HepG2 (cell line): ENCODE data around the gene ZNF581. TPM values are rescaled to one million over a fixed set of nuclear protein-coding genes. Genes with fewer than 3 reads are reported as not detected.

Experiments
- CHD2 ChIP-seq: IDR thresholded peaks from 2 replicates; pipeline ENCODE4 v1.6.1; 2011; ENCODE audit warnings: low read depth, low read length, improper control_type of control experiment
- HNRNPK ChIP-seq: fragments of 200-400 bp; formaldehyde crosslinking; IDR thresholded peaks from 2 replicates; pipeline ENCODE4 v1.6.1; 2018; ENCODE audit warnings: low read length, low read depth, moderate library complexity, mild to moderate bottlenecking; ENCODE audit not compliant: poor library complexity, severe bottlenecking
- MEF2D ChIP-seq: sonication (generic); formaldehyde crosslinking; IDR thresholded peaks from 2 replicates; pipeline ENCODE4 v1.5.1; 2020; ENCODE audit warnings: mild to moderate bottlenecking, missing genetic modification reagents
- MZF1 ChIP-seq: sonication (generic); formaldehyde crosslinking; IDR thresholded peaks from 2 replicates; pipeline ENCODE4 v1.8.1; 2023; ENCODE audit warnings: mild to moderate bottlenecking, missing genetic modification reagents, borderline replicate concordance
- NFIC ChIP-seq: IDR thresholded peaks from 2 replicates; pipeline ENCODE4 v1.6.1; 2012; ENCODE audit warnings: mild to moderate bottlenecking, low read length, inconsistent platforms
- POLR2G ChIP-seq: fragments of 200-400 bp; formaldehyde crosslinking; IDR thresholded peaks from 2 replicates; pipeline ENCODE4 v1.6.1; 2018; ENCODE audit warnings: mild to moderate bottlenecking, low read depth, low read length, moderate library complexity
- RFXAP ChIP-seq: sonication (generic); formaldehyde crosslinking; IDR thresholded peaks from 2 replicates; pipeline ENCODE4 v1.4.0; 2020; ENCODE audit warnings: missing genetic modification reagents, borderline replicate concordance
- TCF7 ChIP-seq: sonication (generic); IDR thresholded peaks from 2 replicates; pipeline ENCODE4 v1.6.1; 2016; ENCODE audit warnings: antibody characterized with exemption, low read depth
- TEAD2 ChIP-seq: sonication (generic); formaldehyde crosslinking; IDR thresholded peaks from 2 replicates; pipeline ENCODE4 v1.9.0; 2021; ENCODE audit warnings: missing genetic modification reagents
- ZFP37 ChIP-seq: sonication (generic); formaldehyde crosslinking; IDR thresholded peaks from 2 replicates; pipeline ENCODE4 v1.4.0; 2020; ENCODE audit warnings: missing genetic modification reagents, borderline replicate concordance
- ZNF224 ChIP-seq: sonication (generic); formaldehyde crosslinking; IDR thresholded peaks from 2 replicates; pipeline ENCODE4 v1.5.0; 2020; ENCODE audit warnings: mild to moderate bottlenecking, missing genetic modification reagents
- ZNF589 ChIP-seq: sonication (generic); formaldehyde crosslinking; conservative IDR thresholded peaks from 2 replicates; pipeline ENCODE4 v1.8.0; 2022; ENCODE audit warnings: mild to moderate bottlenecking, moderate library complexity, missing genetic modification reagents
- polyA plus RNA-seq, 8 experiments: library from polyadenylated mRNA; depleted of rRNA in 3 of 8; stranded (reverse) in 7 of 8; unstranded in 1 of 8; fragments of >200 nt; fragmentation: Illumina TruSeq in 4 of 8; extraction: Trizol in 4 of 8; gene quantifications; 2 replicates each; pipeline versions ENCODE4 v1.2.1 to v1.2.3, GENCODE V29; 2011 to 2016; ENCODE audit warnings: low read depth in 4 of 8, missing spikeins in 1 of 8, mixed read lengths in 1 of 8; ENCODE audit not compliant: insufficient read depth in 1 of 8
- total RNA-seq, 5 experiments: library from RNA; depleted of rRNA; stranded (reverse); fragments of >200 nt; fragmentation: Illumina TruSeq; extraction: Trizol; gene quantifications; 2 replicates each; pipeline ENCODE4 v1.2.3, GENCODE V29; 2016; ENCODE audit warnings: low read depth in 1 of 5
- TF ChIP-seq, protein P1 (sequence below): sonication (generic); formaldehyde crosslinking; IDR thresholded peaks from 2 replicates; pipeline ENCODE4 v1.8.1; 2023; ENCODE audit warnings: mild to moderate bottlenecking, moderate library complexity, missing genetic modification reagents
- TF ChIP-seq, protein P2 (sequence below): sonication (generic); formaldehyde crosslinking; conservative IDR thresholded peaks from 2 replicates; pipeline ENCODE4 v1.8.0; 2022; ENCODE audit warnings: low read depth, missing genetic modification reagents
- TF ChIP-seq, protein P3 (sequence below): sonication (generic); formaldehyde crosslinking; IDR thresholded peaks from 2 replicates; pipeline ENCODE4 v1.4.0; 2020; ENCODE audit warnings: mild to moderate bottlenecking, low read depth, missing genetic modification reagents
- TF ChIP-seq, protein P4 (sequence below): sonication (generic); formaldehyde crosslinking; IDR thresholded peaks from 2 replicates; pipeline ENCODE4 v1.5.1; 2020; ENCODE audit warnings: missing genetic modification reagents, mild to moderate bottlenecking, borderline replicate concordance
- TF ChIP-seq, protein P5 (sequence below): sonication (generic); formaldehyde crosslinking; IDR thresholded peaks from 2 replicates; pipeline ENCODE4 v1.9.0; 2021; ENCODE audit warnings: missing genetic modification reagents, borderline replicate concordance
- TF ChIP-seq, protein P6 (sequence below): sonication (generic); formaldehyde crosslinking; IDR thresholded peaks from 2 replicates; pipeline ENCODE4 v1.8.0; 2023; ENCODE audit warnings: mild to moderate bottlenecking, missing genetic modification reagents

The ZNF581 gene
- total and polyA plus RNA-seq, 2 of the 13 experiments (the other 11 are each of a cell fraction or from before 2014, with no cell fraction given), result 19.6 to 49.5 TPM

DNA sequence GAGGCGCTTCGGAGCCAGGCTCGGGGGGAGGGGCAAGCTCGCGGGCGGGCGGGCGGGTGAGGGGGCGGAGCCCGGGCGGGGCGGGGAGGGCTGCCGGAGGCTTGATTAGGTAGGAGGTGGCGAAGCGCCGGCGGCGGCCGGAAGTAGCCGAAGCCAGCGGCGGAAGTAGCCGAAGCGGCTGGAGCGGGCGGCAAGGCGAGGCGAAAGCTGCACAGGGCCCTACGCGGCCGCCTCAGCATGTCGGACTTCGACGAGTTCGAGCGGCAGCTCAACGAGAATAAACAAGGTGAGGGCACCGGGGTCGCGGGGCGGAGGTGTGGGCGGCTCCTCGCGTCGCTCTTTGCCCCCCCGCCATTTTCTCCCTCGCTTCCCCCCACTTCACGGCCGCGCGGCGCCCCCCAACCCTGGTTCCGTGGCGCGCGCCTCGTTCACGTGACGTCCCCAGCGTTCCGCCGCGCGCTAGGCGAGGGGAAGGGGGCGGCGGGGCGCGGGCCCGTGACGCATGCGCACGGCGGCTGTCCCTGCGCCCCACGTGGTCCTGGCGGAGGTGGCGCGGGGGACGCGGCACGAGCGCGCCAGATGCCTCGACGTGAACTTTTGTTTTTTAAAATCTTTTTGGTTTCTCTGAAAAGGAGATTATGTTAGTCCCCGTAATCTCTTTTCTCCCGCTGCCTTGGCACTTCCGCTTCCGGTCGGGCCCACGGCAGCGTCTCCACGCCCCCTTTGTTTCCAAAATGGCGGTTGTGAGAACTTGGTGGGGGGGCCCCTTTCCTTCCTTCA is 11.6 kb downstream of the ZNF581 start, which contains the start of gene U2AF2 (continued):
- TF ChIP-seq, protein P1, sequence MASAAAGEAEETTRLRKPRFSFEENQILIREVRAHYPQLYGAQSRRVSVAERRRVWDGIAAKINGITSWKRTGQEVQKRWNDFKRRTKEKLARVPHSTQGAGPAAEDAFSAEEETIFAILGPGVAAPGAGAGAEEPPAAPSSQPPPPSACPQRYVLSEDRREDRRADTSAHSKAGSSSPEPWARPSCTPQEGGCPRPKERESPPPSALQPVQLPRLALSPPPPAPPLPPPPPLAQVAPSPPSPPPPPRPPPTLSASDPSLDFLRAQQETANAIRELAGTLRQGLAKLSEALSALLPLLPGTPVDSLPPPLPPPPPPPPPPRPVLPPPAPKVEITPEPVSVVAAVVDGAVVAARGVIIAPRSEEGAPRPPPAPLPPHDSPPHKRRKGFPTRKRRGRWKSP (CRISPR knock-in tag), result 0 out of 2 replicates have a peak, but pooled peaks have one; percentile 20
- TF ChIP-seq MZF1 (CRISPR knock-in tag), result no peak
- TF ChIP-seq MEF2D (CRISPR knock-in tag), result 0 out of 2 replicates have a peak, but pooled peaks have one; percentile 3
- TF ChIP-seq, protein P2, sequence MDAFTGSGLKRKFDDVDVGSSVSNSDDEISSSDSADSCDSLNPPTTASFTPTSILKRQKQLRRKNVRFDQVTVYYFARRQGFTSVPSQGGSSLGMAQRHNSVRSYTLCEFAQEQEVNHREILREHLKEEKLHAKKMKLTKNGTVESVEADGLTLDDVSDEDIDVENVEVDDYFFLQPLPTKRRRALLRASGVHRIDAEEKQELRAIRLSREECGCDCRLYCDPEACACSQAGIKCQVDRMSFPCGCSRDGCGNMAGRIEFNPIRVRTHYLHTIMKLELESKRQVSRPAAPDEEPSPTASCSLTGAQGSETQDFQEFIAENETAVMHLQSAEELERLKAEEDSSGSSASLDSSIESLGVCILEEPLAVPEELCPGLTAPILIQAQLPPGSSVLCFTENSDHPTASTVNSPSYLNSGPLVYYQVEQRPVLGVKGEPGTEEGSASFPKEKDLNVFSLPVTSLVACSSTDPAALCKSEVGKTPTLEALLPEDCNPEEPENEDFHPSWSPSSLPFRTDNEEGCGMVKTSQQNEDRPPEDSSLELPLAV (CRISPR knock-in tag), result no peak
- TF ChIP-seq NFIC, result no peak
- TF ChIP-seq, protein P3, sequence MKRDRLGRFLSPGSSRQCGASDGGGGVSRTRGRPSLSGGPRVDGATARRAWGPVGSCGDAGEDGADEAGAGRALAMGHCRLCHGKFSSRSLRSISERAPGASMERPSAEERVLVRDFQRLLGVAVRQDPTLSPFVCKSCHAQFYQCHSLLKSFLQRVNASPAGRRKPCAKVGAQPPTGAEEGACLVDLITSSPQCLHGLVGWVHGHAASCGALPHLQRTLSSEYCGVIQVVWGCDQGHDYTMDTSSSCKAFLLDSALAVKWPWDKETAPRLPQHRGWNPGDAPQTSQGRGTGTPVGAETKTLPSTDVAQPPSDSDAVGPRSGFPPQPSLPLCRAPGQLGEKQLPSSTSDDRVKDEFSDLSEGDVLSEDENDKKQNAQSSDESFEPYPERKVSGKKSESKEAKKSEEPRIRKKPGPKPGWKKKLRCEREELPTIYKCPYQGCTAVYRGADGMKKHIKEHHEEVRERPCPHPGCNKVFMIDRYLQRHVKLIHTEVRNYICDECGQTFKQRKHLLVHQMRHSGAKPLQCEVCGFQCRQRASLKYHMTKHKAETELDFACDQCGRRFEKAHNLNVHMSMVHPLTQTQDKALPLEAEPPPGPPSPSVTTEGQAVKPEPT (CRISPR knock-in tag), result 0 out of 2 replicates have a peak, but pooled peaks have one; percentile 53
- TF ChIP-seq HNRNPK, result peak; percentile 94
- TF ChIP-seq, protein P4, sequence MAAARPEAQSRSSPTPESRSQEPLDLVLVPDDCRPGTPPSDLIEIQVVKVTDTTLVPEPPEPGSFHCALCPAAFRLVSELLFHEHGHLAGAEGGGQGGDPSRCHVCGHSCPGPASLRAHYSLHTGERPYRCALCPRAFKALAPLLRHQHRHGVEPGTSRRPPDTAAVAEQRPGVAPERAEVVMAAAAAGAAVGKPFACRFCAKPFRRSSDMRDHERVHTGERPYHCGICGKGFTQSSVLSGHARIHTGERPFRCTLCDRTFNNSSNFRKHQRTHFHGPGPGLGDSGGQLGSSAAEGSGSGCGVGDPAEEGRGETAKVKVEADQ (CRISPR knock-in tag), result peak; percentile 24; the same call in 1 of the 2 replicates
- peak; percentile 76 for TF ChIP-seq RFXAP (CRISPR knock-in tag)
- TF ChIP-seq ZNF224 (CRISPR knock-in tag), result no peak
- peak; percentile 81; the same call in 1 of the 2 replicates for TF ChIP-seq ZNF589
- no peak for TF ChIP-seq TEAD2 (CRISPR knock-in tag)
- TF ChIP-seq CHD2, result no peak
- no peak; the same call in 1 of the 2 replicates for TF ChIP-seq POLR2G
- TF ChIP-seq, protein P5, sequence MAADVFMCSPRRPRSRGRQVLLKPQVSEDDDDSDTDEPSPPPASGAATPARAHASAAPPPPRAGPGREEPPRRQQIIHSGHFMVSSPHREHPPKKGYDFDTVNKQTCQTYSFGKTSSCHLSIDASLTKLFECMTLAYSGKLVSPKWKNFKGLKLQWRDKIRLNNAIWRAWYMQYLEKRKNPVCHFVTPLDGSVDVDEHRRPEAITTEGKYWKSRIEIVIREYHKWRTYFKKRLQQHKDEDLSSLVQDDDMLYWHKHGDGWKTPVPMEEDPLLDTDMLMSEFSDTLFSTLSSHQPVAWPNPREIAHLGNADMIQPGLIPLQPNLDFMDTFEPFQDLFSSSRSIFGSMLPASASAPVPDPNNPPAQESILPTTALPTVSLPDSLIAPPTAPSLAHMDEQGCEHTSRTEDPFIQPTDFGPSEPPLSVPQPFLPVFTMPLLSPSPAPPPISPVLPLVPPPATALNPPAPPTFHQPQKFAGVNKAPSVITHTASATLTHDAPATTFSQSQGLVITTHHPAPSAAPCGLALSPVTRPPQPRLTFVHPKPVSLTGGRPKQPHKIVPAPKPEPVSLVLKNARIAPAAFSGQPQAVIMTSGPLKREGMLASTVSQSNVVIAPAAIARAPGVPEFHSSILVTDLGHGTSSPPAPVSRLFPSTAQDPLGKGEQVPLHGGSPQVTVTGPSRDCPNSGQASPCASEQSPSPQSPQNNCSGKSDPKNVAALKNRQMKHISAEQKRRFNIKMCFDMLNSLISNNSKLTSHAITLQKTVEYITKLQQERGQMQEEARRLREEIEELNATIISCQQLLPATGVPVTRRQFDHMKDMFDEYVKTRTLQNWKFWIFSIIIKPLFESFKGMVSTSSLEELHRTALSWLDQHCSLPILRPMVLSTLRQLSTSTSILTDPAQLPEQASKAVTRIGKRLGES (CRISPR knock-in tag), result 0 out of 2 replicates have a peak, but pooled peaks have one; percentile 17
- TF ChIP-seq, protein P6, sequence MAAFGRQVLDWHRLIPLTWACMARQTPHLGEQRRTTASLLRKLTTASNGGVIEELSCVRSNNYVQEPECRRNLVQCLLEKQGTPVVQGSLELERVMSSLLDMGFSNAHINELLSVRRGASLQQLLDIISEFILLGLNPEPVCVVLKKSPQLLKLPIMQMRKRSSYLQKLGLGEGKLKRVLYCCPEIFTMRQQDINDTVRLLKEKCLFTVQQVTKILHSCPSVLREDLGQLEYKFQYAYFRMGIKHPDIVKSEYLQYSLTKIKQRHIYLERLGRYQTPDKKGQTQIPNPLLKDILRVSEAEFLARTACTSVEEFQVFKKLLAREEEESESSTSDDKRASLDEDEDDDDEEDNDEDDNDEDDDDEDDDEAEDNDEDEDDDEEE (CRISPR knock-in tag), result peak; percentile 96
- no peak for TF ChIP-seq ZFP37 (CRISPR knock-in tag)
- no peak for TF ChIP-seq TCF7
